GM12891 (cell line): ENCODE results near the gene TRPM3.

Source experiments
- PAX5 ChIP-seq: IDR thresholded peaks from 2 replicates; pipeline ENCODE4 v1.6.1; 2011; ENCODE audit warnings: low read length, moderate library complexity, mild to moderate bottlenecking; ENCODE audit not compliant: insufficient read depth, severe bottlenecking
- POLR2A ChIP-seq: IDR thresholded peaks from 2 replicates; pipeline ENCODE4 v1.6.1; 2011; ENCODE audit warnings: low read depth, low read length, control low read depth
- POLR2AphosphoS5 ChIP-seq: IDR thresholded peaks from 2 replicates; pipeline ENCODE4 v1.6.1; 2011; ENCODE audit warnings: low read depth, low read length, control low read depth
- SPI1 ChIP-seq: IDR thresholded peaks from 2 replicates; pipeline ENCODE4 v1.6.1; 2011; ENCODE audit warnings: low read depth, low read length, control low read depth
- TAF1 ChIP-seq: IDR thresholded peaks from 2 replicates; pipeline ENCODE4 v1.6.1; 2011; ENCODE audit warnings: low read depth, low read length, control low read depth

- no peak for TF ChIP-seq SPI1
- TF ChIP-seq POLR2A: no peak
- no peak for TF ChIP-seq POLR2AphosphoS5
- no peak for TF ChIP-seq TAF1
- no peak for TF ChIP-seq PAX5
These were observed 47.9 kb downstream of the TRPM3 start for GRCh38 chr9:71073494-71073893.
